DOHH2 (cell line): ENCODE measurements around the gene APH1B.

Experiments
- CTCF ChIP-seq: fragments of 200-600 bp; sonication (generic); IDR thresholded peaks from one replicate; pipeline ENCODE4 v1.5.1; 2014; ENCODE audit warnings: antibody characterized with exemption, mild to moderate bottlenecking, low read depth, low read length; ENCODE audit not compliant: poor library complexity, severe bottlenecking
- EZH2phosphoT487 ChIP-seq: fragments of 200-600 bp; sonication (generic); IDR thresholded peaks from 2 replicates; pipeline ENCODE4 v1.6.1; 2017; ENCODE audit warnings: borderline replicate concordance, mild to moderate bottlenecking, antibody characterized with exemption, low read length, moderate library complexity, mixed read lengths

- TF ChIP-seq CTCF: no peak
- TF ChIP-seq EZH2phosphoT487: no peak
Observed at GRCh38 chr15:63351170-63351569, 73.8 kb downstream of the APH1B start.
